Inferior parietal cortex (tissue), 1 donor: ENCODE results near the gene SLC47A2.
"Not testable (repeated sequence)": the region's sequence is repeated elsewhere in the genome, so short reads cannot be mapped to it uniquely, and the experiment has no call there.

Experiments used
- DNase-seq: peaks from one replicate; pipeline ENCODE4 v3.0.0-alpha.2; 2016; ENCODE audit errors: extremely low spot score

The SLC47A2 gene, protein sequence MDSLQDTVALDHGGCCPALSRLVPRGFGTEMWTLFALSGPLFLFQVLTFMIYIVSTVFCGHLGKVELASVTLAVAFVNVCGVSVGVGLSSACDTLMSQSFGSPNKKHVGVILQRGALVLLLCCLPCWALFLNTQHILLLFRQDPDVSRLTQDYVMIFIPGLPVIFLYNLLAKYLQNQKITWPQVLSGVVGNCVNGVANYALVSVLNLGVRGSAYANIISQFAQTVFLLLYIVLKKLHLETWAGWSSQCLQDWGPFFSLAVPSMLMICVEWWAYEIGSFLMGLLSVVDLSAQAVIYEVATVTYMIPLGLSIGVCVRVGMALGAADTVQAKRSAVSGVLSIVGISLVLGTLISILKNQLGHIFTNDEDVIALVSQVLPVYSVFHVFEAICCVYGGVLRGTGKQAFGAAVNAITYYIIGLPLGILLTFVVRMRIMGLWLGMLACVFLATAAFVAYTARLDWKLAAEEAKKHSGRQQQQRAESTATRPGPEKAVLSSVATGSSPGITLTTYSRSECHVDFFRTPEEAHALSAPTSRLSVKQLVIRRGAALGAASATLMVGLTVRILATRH

GRCh38 chr17:19716108-19717030 lies at the start of gene SLC47A2:
SLC47A2 (minus strand) TSS chr17:19716584; CDS start chr17:19716555, 29 bp downstream.
- no peak for DNase-seq

GRCh38 chr17:19766016-19766415 lies 49.6 kb upstream of the SLC47A2 start:
- no peak for DNase-seq

- not testable (repeated sequence) for DNase-seq
Observed at GRCh38 chr17:19763991-19764390, 47.6 kb upstream of the SLC47A2 start.

- DNase-seq = no peak
Observed at GRCh38 chr17:19763416-19763815, 47.0 kb upstream of the SLC47A2 start.

DNA sequence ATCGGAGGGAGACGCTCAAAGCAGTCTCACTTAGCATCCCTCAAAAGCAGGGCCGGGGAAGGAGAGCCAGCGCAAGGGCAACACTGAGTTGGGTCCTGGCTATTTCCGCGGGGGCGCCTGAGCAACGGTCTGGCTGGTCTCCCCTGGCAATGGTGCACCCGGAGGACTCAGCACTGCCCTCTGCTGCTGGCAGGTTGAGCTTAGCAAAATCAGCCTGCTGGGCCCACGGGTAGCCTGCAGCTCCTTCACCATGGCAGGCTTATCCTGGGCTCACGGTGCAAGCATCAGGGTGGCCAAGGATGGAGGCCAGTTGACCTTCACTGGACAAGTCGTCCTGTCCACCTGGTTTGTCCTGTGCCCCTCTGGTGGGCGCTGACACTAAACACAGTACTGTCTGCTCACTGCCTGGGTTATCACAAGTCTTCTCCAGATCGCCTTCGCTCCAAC lies 46.2 kb upstream of the SLC47A2 start:
- peak; percentile 75 for DNase-seq

GRCh38 chr17:19760746-19761145 lies 44.4 kb upstream of the SLC47A2 start:
- DNase-seq = no peak

DNA sequence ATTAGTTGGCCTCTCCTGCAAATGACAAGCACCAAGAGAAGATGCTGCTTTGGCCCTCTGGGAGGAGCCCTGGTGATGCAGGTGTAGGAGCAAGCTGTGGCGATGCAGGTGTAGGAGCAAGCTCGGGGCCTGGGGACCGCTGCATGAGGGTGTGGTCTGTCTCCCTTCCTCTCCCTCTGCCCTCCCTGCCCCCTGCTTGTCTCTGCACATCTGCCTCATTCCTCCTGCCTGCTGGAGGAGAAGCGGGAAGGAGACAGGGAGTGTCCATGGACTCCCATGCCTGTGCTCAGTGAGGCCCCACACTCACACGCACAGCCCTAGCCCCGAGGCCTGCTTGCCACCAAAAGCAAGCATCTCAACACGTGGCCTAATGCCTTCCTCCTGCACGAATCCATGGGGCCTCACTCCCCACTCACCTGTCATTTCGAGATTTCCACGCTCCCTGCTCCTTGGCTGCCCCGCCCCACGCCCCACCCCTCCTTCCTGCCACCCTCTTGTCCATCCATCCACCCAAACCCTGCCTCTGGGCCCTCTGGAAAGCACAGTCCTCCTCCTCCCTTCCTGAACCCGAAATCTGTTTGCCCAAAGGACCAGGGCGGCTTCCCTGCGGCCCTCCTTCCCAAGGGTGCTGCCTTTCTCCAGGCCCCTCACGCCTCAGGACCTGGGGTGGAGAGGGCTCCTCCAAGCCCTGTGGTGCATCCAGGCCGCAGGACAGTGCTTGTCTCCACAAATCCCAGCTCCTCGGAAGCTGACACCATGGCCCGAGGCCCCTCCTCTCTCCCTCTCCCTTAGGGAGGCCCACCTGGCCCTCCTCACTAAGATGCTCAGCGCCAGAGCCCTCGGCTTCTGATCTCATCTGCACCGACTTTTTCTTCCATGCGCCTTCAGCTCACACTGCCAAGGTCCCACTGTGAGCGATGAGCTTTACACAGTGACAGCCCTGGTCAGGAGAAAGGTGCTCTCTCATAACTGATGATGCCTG lies 43.5 kb upstream of the SLC47A2 start:
- no peak for DNase-seq

DNA sequence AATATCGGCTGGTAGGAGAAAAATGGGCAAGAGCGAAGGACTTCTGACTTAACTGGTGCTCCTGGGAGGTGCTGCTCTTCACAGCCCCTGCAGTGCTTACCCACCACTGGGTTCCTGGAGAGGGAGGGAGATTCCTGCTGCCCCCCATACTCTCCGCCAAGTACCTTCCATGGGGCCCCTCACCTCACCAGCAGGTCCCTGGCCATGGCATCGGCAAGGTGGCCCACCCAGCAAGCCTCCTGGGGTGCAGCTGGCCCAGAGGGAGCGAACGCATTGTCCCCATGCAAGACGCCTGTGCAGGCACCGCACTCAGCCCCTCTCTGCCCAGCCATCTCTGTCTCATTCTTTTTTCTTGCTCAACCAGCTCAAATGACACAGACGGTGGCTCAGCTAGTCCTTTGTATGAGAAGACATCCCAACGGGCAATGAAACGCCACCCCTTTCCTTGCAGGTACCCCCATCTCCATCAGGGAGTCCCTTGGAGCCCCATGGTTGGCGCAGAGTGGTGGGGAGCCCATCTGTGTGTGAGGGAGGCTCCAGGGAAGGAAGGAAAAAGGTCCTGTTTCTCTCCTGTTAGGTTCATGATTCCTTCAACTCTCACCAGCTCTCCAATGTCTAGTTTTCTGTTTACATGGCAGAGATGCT lies 41.3 kb upstream of the SLC47A2 start:
- no peak for DNase-seq

DNA sequence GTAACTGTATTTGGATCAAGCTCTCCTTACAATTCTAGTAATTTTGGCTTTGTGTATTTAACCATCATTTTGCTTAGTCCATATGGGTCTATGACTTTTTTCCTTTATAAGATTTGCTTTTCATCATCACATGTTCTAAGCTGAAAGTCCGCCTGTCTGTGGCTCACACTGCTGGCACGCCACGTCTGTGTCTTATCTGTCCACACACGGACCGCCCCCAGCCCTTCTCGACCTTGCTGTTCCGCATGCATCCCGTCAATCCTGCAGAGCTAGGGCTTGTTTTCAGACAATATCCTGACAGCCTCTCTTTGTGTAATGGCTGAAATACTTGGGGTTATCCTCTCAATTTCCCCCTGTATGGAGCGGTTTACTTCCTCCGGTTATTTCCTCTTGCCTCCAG lies 40.2 kb upstream of the SLC47A2 start:
- no peak for DNase-seq

DNA sequence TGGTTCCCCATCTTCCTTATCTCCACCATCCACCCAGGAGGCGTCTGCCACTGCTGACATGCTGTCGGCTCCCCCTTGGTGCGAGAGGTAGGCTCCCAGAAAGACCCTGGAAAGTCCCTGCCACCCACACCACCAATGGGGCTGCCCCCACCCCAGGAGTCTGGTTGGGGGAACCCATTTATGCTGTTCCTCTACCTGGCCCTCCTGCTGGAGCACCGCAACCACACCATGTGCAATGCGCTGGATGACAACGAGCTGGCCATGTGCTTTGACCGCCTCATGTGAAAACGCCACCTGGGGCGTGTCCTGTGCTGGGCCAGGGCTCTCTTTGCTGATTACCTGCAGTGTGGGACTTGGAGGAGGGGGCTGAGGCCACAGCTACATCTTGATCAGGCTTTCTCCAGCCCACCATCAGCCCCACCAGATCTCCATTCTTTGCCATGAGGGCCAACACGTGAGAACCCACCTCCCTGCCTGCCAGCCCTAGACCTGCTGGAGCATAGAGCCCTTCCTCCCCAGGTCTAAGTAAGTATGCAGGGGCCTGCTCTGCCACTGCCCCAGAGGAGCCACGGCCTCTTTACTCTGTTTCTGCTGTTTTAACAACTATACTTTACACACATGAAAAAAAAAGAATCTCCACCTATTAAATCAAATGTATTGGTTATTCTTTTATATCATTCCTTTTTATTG lies 39.6 kb upstream of the SLC47A2 start:
- no peak for DNase-seq

GRCh38 chr17:19755392-19755791 lies 39.0 kb upstream of the SLC47A2 start:
- no peak for DNase-seq

GRCh38 chr17:19753661-19754463 lies 37.5 kb upstream of the SLC47A2 start:
- peak; percentile 69 for DNase-seq

GRCh38 chr17:19753051-19753509 lies 36.7 kb upstream of the SLC47A2 start:
- DNase-seq = no peak

- DNase-seq = no peak
Observed at GRCh38 chr17:19752216-19753050, 36.0 kb upstream of the SLC47A2 start.

GRCh38 chr17:19750835-19751234 lies 34.5 kb upstream of the SLC47A2 start:
- no peak for DNase-seq

DNA sequence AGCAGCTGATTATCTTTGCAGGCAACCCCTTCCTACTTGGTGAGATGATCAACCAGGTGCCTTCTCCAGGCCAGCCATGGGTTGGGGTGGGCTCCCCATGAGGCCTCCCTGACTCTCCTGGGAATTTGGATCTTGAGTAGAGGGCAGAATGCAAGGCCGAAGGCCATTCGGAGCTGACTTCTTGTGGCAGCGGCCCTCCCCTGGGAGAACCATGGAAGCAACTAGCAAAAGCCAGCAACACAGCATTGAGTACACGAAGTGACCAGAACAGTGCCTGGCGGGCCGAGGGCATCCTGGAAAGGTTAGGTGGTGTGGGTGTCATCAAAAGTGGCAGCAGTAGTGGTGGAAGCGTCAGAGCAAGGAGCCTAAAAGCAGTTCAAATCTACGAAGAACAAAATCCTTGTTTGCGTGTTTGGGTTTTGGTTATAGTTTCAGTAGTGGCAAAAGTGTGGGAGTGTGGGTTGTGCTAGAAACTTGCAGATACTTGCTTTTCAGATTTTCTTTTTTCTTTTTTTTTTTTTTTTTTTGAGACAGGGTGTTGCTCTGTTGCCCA lies 33.7 kb upstream of the SLC47A2 start:
- no peak for DNase-seq

- DNase-seq = no peak
Observed at GRCh38 chr17:19748807-19749193, 32.4 kb upstream of the SLC47A2 start.
